HEK293 (cell line): ENCODE results near the gene TSC22D1.

Source experiments
- CTCF ChIA-PET: fragments of 350-600 bp; formaldehyde crosslinking; extraction: SDS; loops from one replicate; lab custom pipeline; 2021; ENCODE audit warnings: antibody characterized with exemption; lab: Yijun Ruan, JAX
- POLR2A ChIA-PET: fragments of 300-600 bp; formaldehyde crosslinking; extraction: SDS; loops from one replicate; lab custom pipeline; 2020; ENCODE audit warnings: antibody characterized with exemption, inconsistent platforms; lab: Yijun Ruan, JAX
- H3K27ac ChIP-seq: fragments of 200-500 bp; sonication (Bioruptor generic); 2 replicates; pipeline ENCODE4 v1.5.1; 2014; ENCODE audit warnings: low read depth, low read length, control low read depth, inconsistent platforms; ENCODE audit errors: extremely low read depth
- H3K36me3 ChIP-seq, 2 experiments: fragments of 200-500 bp in 1 of 2; sonication (Bioruptor generic) in 1 of 2; 1 replicate in 1 of 2; 2 replicates in 1 of 2; pipeline ENCODE4 v1.5.1; 2014 to 2017; ENCODE audit warnings: inconsistent platforms in 2 of 2, low read length in 2 of 2; ENCODE audit not compliant: control insufficient read depth in 2 of 2, insufficient read depth in 1 of 2
- H3K4me1 ChIP-seq: fragments of 200-500 bp; sonication (Bioruptor generic); 2 replicates; pipeline ENCODE4 v1.5.1; 2014; ENCODE audit warnings: mild to moderate bottlenecking, low read length, inconsistent platforms; ENCODE audit not compliant: control insufficient read depth, insufficient read depth
- H3K4me3 ChIP-seq: 2 replicates; pipeline ENCODE4 v1.5.1; 2011; ENCODE audit warnings: low read depth, mild to moderate bottlenecking, control low read depth, low read length, moderate library complexity
- H3K9me3 ChIP-seq: fragments of 200-500 bp; sonication (Bioruptor generic); 2 replicates; pipeline ENCODE4 v1.5.1; 2014; ENCODE audit warnings: low read depth, low read length, inconsistent platforms; ENCODE audit not compliant: control insufficient read depth, insufficient read depth
- KLF1 ChIP-seq: fragments of 450-650 bp; formaldehyde crosslinking; IDR thresholded peaks from 2 replicates; pipeline ENCODE4 v1.5.1; 2016; ENCODE audit warnings: missing biosample characterization, missing genetic modification characterization
- SCRT1 ChIP-seq: fragments of 450-650 bp; formaldehyde crosslinking; IDR thresholded peaks from 2 replicates; pipeline ENCODE4 v1.5.1; 2016; ENCODE audit warnings: missing biosample characterization, missing genetic modification characterization, borderline replicate concordance
- SP2 ChIP-seq: fragments of 450-650 bp; formaldehyde crosslinking; IDR thresholded peaks from 2 replicates; pipeline ENCODE4 v1.5.1; 2016; ENCODE audit warnings: missing biosample characterization, missing genetic modification characterization
- ZBTB10 ChIP-seq: fragments of 450-650 bp; formaldehyde crosslinking; IDR thresholded peaks from 2 replicates; pipeline ENCODE4 v1.5.1; 2016; ENCODE audit warnings: missing biosample characterization, missing genetic modification characterization
- ZBTB17 ChIP-seq: fragments of 450-650 bp; formaldehyde crosslinking; IDR thresholded peaks from 2 replicates; pipeline ENCODE4 v1.5.1; 2016; ENCODE audit warnings: missing biosample characterization, missing genetic modification characterization
- ZBTB26 ChIP-seq: fragments of 450-650 bp; formaldehyde crosslinking; optimal IDR thresholded peaks from 2 replicates; pipeline ENCODE3; 2016; ENCODE audit warnings: missing biosample characterization, mild to moderate bottlenecking, missing genetic modification characterization
- ZBTB44 ChIP-seq: fragments of 450-650 bp; IDR thresholded peaks from 2 replicates; pipeline ENCODE4 v1.5.1; 2018; ENCODE audit warnings: missing biosample characterization, mild to moderate bottlenecking, missing genetic modification characterization
- ZBTB48 ChIP-seq: fragments of 450-650 bp; formaldehyde crosslinking; IDR thresholded peaks from 2 replicates; pipeline ENCODE4 v1.5.1; 2016; ENCODE audit warnings: missing biosample characterization, missing genetic modification characterization
- ZEB2 ChIP-seq: fragments of 450-650 bp; formaldehyde crosslinking; IDR thresholded peaks from 2 replicates; pipeline ENCODE4 v1.5.1; 2016; ENCODE audit warnings: missing biosample characterization, missing genetic modification characterization
- ZFP37 ChIP-seq: fragments of 450-650 bp; formaldehyde crosslinking; IDR thresholded peaks from 2 replicates; pipeline ENCODE4 v1.5.1; 2016; ENCODE audit warnings: missing biosample characterization, missing genetic modification characterization
- ZFP69B ChIP-seq: fragments of 450-650 bp; formaldehyde crosslinking; IDR thresholded peaks from 2 replicates; pipeline ENCODE4 v1.5.1; 2016; ENCODE audit warnings: missing biosample characterization, missing genetic modification characterization
- ZNF10 ChIP-seq: fragments of 450-650 bp; formaldehyde crosslinking; IDR thresholded peaks from 2 replicates; pipeline ENCODE4 v1.5.1; 2017; ENCODE audit warnings: missing biosample characterization, missing genetic modification characterization
- ZNF121 ChIP-seq: fragments of 450-650 bp; formaldehyde crosslinking; IDR thresholded peaks from 2 replicates; pipeline ENCODE4 v1.5.1; 2016; ENCODE audit warnings: missing biosample characterization, missing genetic modification characterization
- ZNF155 ChIP-seq: fragments of 450-650 bp; formaldehyde crosslinking; IDR thresholded peaks from 2 replicates; pipeline ENCODE4 v1.5.1; 2016; ENCODE audit warnings: missing biosample characterization, missing genetic modification characterization
- ZNF174 ChIP-seq: fragments of 450-650 bp; formaldehyde crosslinking; IDR thresholded peaks from 2 replicates; pipeline ENCODE4 v1.5.0; 2017; ENCODE audit warnings: missing biosample characterization, mild to moderate bottlenecking, missing genetic modification characterization
- ZNF18 ChIP-seq: fragments of 450-650 bp; formaldehyde crosslinking; IDR thresholded peaks from 2 replicates; pipeline ENCODE4 v1.5.1; 2016; ENCODE audit warnings: missing biosample characterization, missing genetic modification characterization
- ZNF2 ChIP-seq: fragments of 450-650 bp; formaldehyde crosslinking; IDR thresholded peaks from 2 replicates; pipeline ENCODE4 v1.5.1; 2016; ENCODE audit warnings: missing biosample characterization, missing genetic modification characterization
- ZNF24 ChIP-seq: fragments of 450-650 bp; formaldehyde crosslinking; IDR thresholded peaks from 2 replicates; pipeline ENCODE4 v1.5.1; 2016; ENCODE audit warnings: missing biosample characterization, missing genetic modification characterization
- ZNF302 ChIP-seq: fragments of 450-650 bp; formaldehyde crosslinking; IDR thresholded peaks from 2 replicates; pipeline ENCODE4 v1.5.1; 2016; ENCODE audit warnings: missing biosample characterization, missing genetic modification characterization, low read depth
- ZNF341 ChIP-seq: fragments of 450-650 bp; formaldehyde crosslinking; IDR thresholded peaks from 2 replicates; pipeline ENCODE4; 2016; ENCODE audit warnings: low read depth, missing biosample characterization, missing genetic modification characterization
- ZNF354C ChIP-seq: fragments of 450-650 bp; formaldehyde crosslinking; IDR thresholded peaks from 2 replicates; pipeline ENCODE4 v1.5.1; 2016; ENCODE audit warnings: missing biosample characterization, missing genetic modification characterization, low read depth, borderline replicate concordance
- ZNF394 ChIP-seq: fragments of 450-650 bp; formaldehyde crosslinking; IDR thresholded peaks from 2 replicates; pipeline ENCODE4 v1.5.1; 2016; ENCODE audit warnings: missing biosample characterization, missing genetic modification characterization, mild to moderate bottlenecking, moderate library complexity, borderline replicate concordance
- ZNF416 ChIP-seq: fragments of 450-650 bp; formaldehyde crosslinking; IDR thresholded peaks from 2 replicates; pipeline ENCODE4 v1.5.1; 2016; ENCODE audit warnings: missing biosample characterization, missing genetic modification characterization
- ZNF596 ChIP-seq: fragments of 450-650 bp; IDR thresholded peaks from 2 replicates; pipeline ENCODE4 v1.5.0; 2018; ENCODE audit warnings: missing biosample characterization, mild to moderate bottlenecking, missing genetic modification characterization, moderate library complexity
- ZNF600 ChIP-seq: fragments of 450-650 bp; formaldehyde crosslinking; IDR thresholded peaks from 2 replicates; pipeline ENCODE4 v1.5.1; 2016; ENCODE audit warnings: missing biosample characterization, missing genetic modification characterization
- ZNF704 ChIP-seq: fragments of 450-650 bp; formaldehyde crosslinking; IDR thresholded peaks from 2 replicates; pipeline ENCODE4 v1.5.1; 2016; ENCODE audit warnings: missing biosample characterization, missing genetic modification characterization
- ZNF791 ChIP-seq: fragments of 450-650 bp; formaldehyde crosslinking; IDR thresholded peaks from 2 replicates; pipeline ENCODE4 v1.5.1; 2016; ENCODE audit warnings: missing biosample characterization, missing genetic modification characterization
- ZNF792 ChIP-seq: fragments of 450-650 bp; formaldehyde crosslinking; IDR thresholded peaks from 2 replicates; pipeline ENCODE4 v1.5.1; 2016; ENCODE audit warnings: missing biosample characterization, missing genetic modification characterization
- ZSCAN5A ChIP-seq: fragments of 450-650 bp; formaldehyde crosslinking; IDR thresholded peaks from 2 replicates; pipeline ENCODE4 v1.5.1; 2016; ENCODE audit warnings: missing biosample characterization, missing genetic modification characterization
- ZXDB ChIP-seq: fragments of 450-650 bp; formaldehyde crosslinking; IDR thresholded peaks from 2 replicates; pipeline ENCODE4 v1.5.1; 2016; ENCODE audit warnings: missing biosample characterization, missing genetic modification characterization

The TSC22D1 gene

GRCh38 chr13:44578067-44578400 is 1.9 kb upstream of the TSC22D1 start:
- POLR2A ChIA-PET, result no interaction called here
- peaks cover 0 to 10% of the 10 kb centered on the region in 2 experiments; a peak in 1 of 3 replicates for H3K36me3 ChIP-seq
- TF ChIP-seq ZFP69B (0 out of 2 replicates have a peak, but pooled peaks have one; percentile 3), ZXDB (tag by site-specific recombination) (peak; percentile 84), ZNF341 (tag by site-specific recombination) (peak; percentile 94), ZBTB48 (tag by site-specific recombination) (no peak), ZEB2 (tag by site-specific recombination) (peak; percentile 3; the same call in 1 of the 2 replicates), ZSCAN5A (0 out of 2 replicates have a peak, but pooled peaks have one; percentile 9), ZBTB17 (tag by site-specific recombination) (peak; percentile 79), ZNF704 (tag by site-specific recombination) (no peak), ZBTB10 (no peak), ZNF302 (tag by site-specific recombination) (no peak), ZNF596 (no peak; the same call in 1 of the 2 replicates), ZNF354C (tag by site-specific recombination) (no peak), SCRT1 (tag by site-specific recombination) (peak; percentile 91), ZNF394 (tag by site-specific recombination) (peak; percentile 58; the same call in 1 of the 2 replicates), SP2 (tag by site-specific recombination) (no peak), ZNF600 (tag by site-specific recombination) (peak; percentile 36), ZNF416 (tag by site-specific recombination) (no peak), KLF1 (tag by site-specific recombination) (peak; percentile 1; the same call in 1 of the 2 replicates), ZFP37 (peak; percentile 85; the same call in 1 of the 2 replicates), ZNF18 (tag by site-specific recombination) (peak; percentile 4; the same call in 1 of the 2 replicates), ZNF174 (no peak), ZNF10 (tag by site-specific recombination) (no peak), ZNF121 (tag by site-specific recombination) (no peak), ZBTB44 (no peak), ZNF2 (peak; percentile 78), ZNF155 (tag by site-specific recombination) (no peak), ZNF792 (no peak), ZNF24 (tag by site-specific recombination) (0 out of 2 replicates have a peak, but pooled peaks have one; percentile 13), ZNF791 (tag by site-specific recombination) (no peak), ZBTB26 (tag by site-specific recombination) (no peak)

More at GRCh38 chr13:44578067-44578400, 1.9 kb upstream of the TSC22D1 start:
- H3K9me3 ChIP-seq, result no peaks in the 10 kb centered on the region; the same call in 1 of the 2 replicates
- CTCF ChIA-PET, result interaction anchor here (0.7 kb wide), 1 partner anchor 90 kb away, joined by 3 read pairs; no protein-coding TSS in a partner anchor
- H3K4me3 ChIP-seq, result peak overlapping the region; percentile 85
- H3K4me1 ChIP-seq, result peaks cover 11% of the 10 kb centered on the region
- peak overlapping the region; percentile 93 for H3K27ac ChIP-seq
